GM19035 (cell line): ENCODE measurements around the gene CNTF.

Experiments used
- ATAC-seq: cut with Tn5 transposase; IDR thresholded peaks from one replicate; pipeline ENCODE4 v1.9.1; 2021; ENCODE audit not compliant: unreplicated experiment

The CNTF gene

GRCh38 chr11:58606930-58607714, 15.3 kb upstream of the CNTF start:
- ATAC-seq, result no peak

GRCh38 chr11:58608331-58608730, 14.1 kb upstream of the CNTF start:
- ATAC-seq, result no peak

GRCh38 chr11:58609723-58610122, 12.7 kb upstream of the CNTF start:
- no peak for ATAC-seq

GRCh38 chr11:58613228-58613627, 9.2 kb upstream of the CNTF start:
- ATAC-seq, result no peak

- no peak for ATAC-seq
Observed at GRCh38 chr11:58615559-58615958, 6.9 kb upstream of the CNTF start.

- ATAC-seq, result no peak
Observed at GRCh38 chr11:58616594-58616993, 5.9 kb upstream of the CNTF start.

- no peak for ATAC-seq
Observed at GRCh38 chr11:58617976-58618557, 4.4 kb upstream of the CNTF start.

GRCh38 chr11:58621586-58622262, 741 bp upstream of the CNTF start:
- no peak for ATAC-seq

- no peak for ATAC-seq
Observed at GRCh38 chr11:58625086-58625485, 2.6 kb downstream of the CNTF start.

- no peak for ATAC-seq
Observed at GRCh38 chr11:58625826-58626460, 3.5 kb downstream of the CNTF start.

GRCh38 chr11:58626934-58627483, 4.5 kb downstream of the CNTF start:
- ATAC-seq, result no peak

GRCh38 chr11:58628446-58628845, 6.0 kb downstream of the CNTF start:
- ATAC-seq, result no peak

- no peak for ATAC-seq
Observed at GRCh38 chr11:58629857-58630256, 7.4 kb downstream of the CNTF start.

GRCh38 chr11:58631378-58631777, 8.9 kb downstream of the CNTF start:
- no peak for ATAC-seq

GRCh38 chr11:58632510-58632909, 10.0 kb downstream of the CNTF start:
- no peak for ATAC-seq

GRCh38 chr11:58636587-58636986, 14.1 kb downstream of the CNTF start:
- ATAC-seq, result no peak

GRCh38 chr11:58637371-58637770, 14.9 kb downstream of the CNTF start:
- ATAC-seq, result no peak

GRCh38 chr11:58639103-58639502, 16.6 kb downstream of the CNTF start:
- no peak for ATAC-seq

- ATAC-seq, result no peak
Observed at GRCh38 chr11:58639669-58640068, 17.2 kb downstream of the CNTF start.

GRCh38 chr11:58640386-58641023, 18.0 kb downstream of the CNTF start:
- ATAC-seq, result no peak

- ATAC-seq, result no peak
Observed at GRCh38 chr11:58641341-58641740, 18.9 kb downstream of the CNTF start.
